BLaER1 (cell line): Measurements from ENCODE around the gene POLR2J.
"Not testable (repeated sequence)": the region's sequence is repeated elsewhere in the genome, so short reads cannot be mapped to it uniquely, and the experiment has no call there.

Experiments
- H3K27ac ChIP-seq: shearing (Covaris generic); formaldehyde crosslinking; 2 replicates; pipeline ENCODE4 v1.8.1; 2022
- H3K27me3 ChIP-seq: shearing (Covaris generic); formaldehyde crosslinking; 2 replicates; pipeline ENCODE4 v1.8.1; 2022
- H3K36me3 ChIP-seq: shearing (Covaris generic); formaldehyde crosslinking; 2 replicates; pipeline ENCODE4 v1.8.1; 2022
- H3K4me1 ChIP-seq: shearing (Covaris generic); formaldehyde crosslinking; 2 replicates; pipeline ENCODE4 v1.8.1; 2022
- H3K4me2 ChIP-seq: shearing (Covaris generic); formaldehyde crosslinking; 2 replicates; pipeline ENCODE4 v1.8.1; 2022
- H3K4me3 ChIP-seq: shearing (Covaris generic); formaldehyde crosslinking; 2 replicates; pipeline ENCODE4 v1.8.1; 2022
- H3K9ac ChIP-seq: shearing (Covaris generic); formaldehyde crosslinking; 2 replicates; pipeline ENCODE4 v1.8.1; 2022
- H3K9me3 ChIP-seq: shearing (Covaris generic); formaldehyde crosslinking; 2 replicates; pipeline ENCODE4 v1.8.1; 2022
- H4K20me1 ChIP-seq: shearing (Covaris generic); formaldehyde crosslinking; 2 replicates; pipeline ENCODE4 v1.8.1; 2022
- Cebpa-rat ChIP-seq: shearing (Covaris generic); IDR thresholded peaks from 2 replicates; pipeline ENCODE4 v1.8.1; 2022

The POLR2J gene

GRCh38 chr7:102474736-102475435, 3.8 kb downstream of the POLR2J start:
- not testable (repeated sequence) for H3K27ac ChIP-seq, H3K4me2 ChIP-seq, H3K4me3 ChIP-seq, H3K27me3 ChIP-seq, H3K9ac ChIP-seq, H3K9me3 ChIP-seq
- H4K20me1 ChIP-seq: peaks cover 26% of the 10 kb centered on the region
- peaks cover 16% of the 10 kb centered on the region for H3K4me1 ChIP-seq
- H3K36me3 ChIP-seq: peaks cover 47% of the 10 kb centered on the region

- H3K27ac ChIP-seq, H3K9ac ChIP-seq, H3K9me3 ChIP-seq, H3K4me3 ChIP-seq, H3K27me3 ChIP-seq: not testable (repeated sequence)
- Histone ChIP-seq H4K20me1 (peaks cover 26% of the 10 kb centered on the region), H3K4me2 (peak overlapping the region; percentile 18; the same call in 1 of the 2 replicates), H3K36me3 (peaks cover 54% of the 10 kb centered on the region), H3K4me1 (peaks cover 20% of the 10 kb centered on the region)
Observed at GRCh38 chr7:102474116-102474515, 4.6 kb downstream of the POLR2J start.

- peak overlapping the region; percentile 24; the same call in 1 of the 2 replicates for H3K27ac ChIP-seq
Observed at GRCh38 chr7:102473271-102473991, 5.3 kb downstream of the POLR2J start.

GRCh38 chr7:102472126-102473041, 6.3 kb downstream of the POLR2J start:
- no peak overlapping the region for H3K9ac ChIP-seq
- no peaks in the 10 kb centered on the region for H3K9me3 ChIP-seq
- H3K27me3 ChIP-seq: no peaks in the 10 kb centered on the region
- H3K4me2 ChIP-seq: no peak overlapping the region; the same call in 1 of the 2 replicates
- peaks cover 72% of the 10 kb centered on the region for H3K36me3 ChIP-seq
- H4K20me1 ChIP-seq: peaks cover 38% of the 10 kb centered on the region
- H3K4me3 ChIP-seq: no peak overlapping the region
- peaks cover 37% of the 10 kb centered on the region for H3K4me1 ChIP-seq
- TF ChIP-seq Cebpa-rat: no peak
- no peak overlapping the region for H3K27ac ChIP-seq

More at GRCh38 chr7:102473271-102473991, 5.3 kb downstream of the POLR2J start:
- Histone ChIP-seq H3K4me2 (peak overlapping the region; percentile 18), H3K9me3 (no peaks in the 10 kb centered on the region), H3K27me3 (no peaks in the 10 kb centered on the region), H3K9ac (no peak overlapping the region), H4K20me1 (peaks cover 28% of the 10 kb centered on the region), H3K4me1 (peaks cover 27% of the 10 kb centered on the region), H3K36me3 (peaks cover 61% of the 10 kb centered on the region), H3K4me3 (no peak overlapping the region)
- TF ChIP-seq Cebpa-rat: no peak

- 0 out of 2 replicates have a peak overlapping the region, but pooled peaks have one; percentile 13 for H3K27ac ChIP-seq
- peaks cover 43% of the 10 kb centered on the region for H3K4me1 ChIP-seq
- H3K27me3 ChIP-seq: no peaks in the 10 kb centered on the region
- H3K36me3 ChIP-seq: peaks cover 74% of the 10 kb centered on the region
- TF ChIP-seq Cebpa-rat: no peak
- H3K9ac ChIP-seq: no peak overlapping the region
- H3K9me3 ChIP-seq: no peaks in the 10 kb centered on the region
- H4K20me1 ChIP-seq: peaks cover 42% of the 10 kb centered on the region
- no peak overlapping the region for H3K4me3 ChIP-seq
- no peak overlapping the region; the same call in 1 of the 2 replicates for H3K4me2 ChIP-seq
Observed at GRCh38 chr7:102471791-102472125, 7.0 kb downstream of the POLR2J start.

- Histone ChIP-seq H3K4me1 (peaks cover 59% of the 10 kb centered on the region), H3K4me2 (no peak overlapping the region), H4K20me1 (peaks cover 55% of the 10 kb centered on the region), H3K4me3 (no peak overlapping the region), H3K9me3 (no peaks in the 10 kb centered on the region), H3K36me3 (peaks cover 70% of the 10 kb centered on the region), H3K9ac (no peak overlapping the region), H3K27me3 (no peaks in the 10 kb centered on the region), H3K27ac (no peak overlapping the region)
- no peak for TF ChIP-seq Cebpa-rat
Observed at GRCh38 chr7:102469972-102470825, 8.5 kb downstream of the POLR2J start.

- Histone ChIP-seq H3K4me3 (no peak overlapping the region), H3K9ac (0 out of 2 replicates have a peak overlapping the region, but pooled peaks have one; percentile 61), H3K36me3 (peaks cover 68% of the 10 kb centered on the region), H4K20me1 (peaks cover 55% of the 10 kb centered on the region), H3K4me2 (0 out of 2 replicates have a peak overlapping the region, but pooled peaks have one; percentile 62), H3K4me1 (peaks cover 59% of the 10 kb centered on the region), H3K9me3 (no peaks in the 10 kb centered on the region), H3K27ac (no peak overlapping the region), H3K27me3 (no peaks in the 10 kb centered on the region)
- no peak for TF ChIP-seq Cebpa-rat
Observed at GRCh38 chr7:102469351-102469971, 9.3 kb downstream of the POLR2J start.

GRCh38 chr7:102468478-102469350, 10.0 kb downstream of the POLR2J start:
- TF ChIP-seq Cebpa-rat: no peak

More at GRCh38 chr7:102468478-102469350, 10.0 kb downstream of the POLR2J start:
- Histone ChIP-seq H3K36me3 (peaks cover 66% of the 10 kb centered on the region), H3K4me3 (no peak overlapping the region), H3K9ac (peak overlapping the region; percentile 61; the same call in 1 of the 2 replicates), H3K4me2 (peak overlapping the region; percentile 62), H3K27ac (peak overlapping the region; percentile 53; the same call in 1 of the 2 replicates), H3K27me3 (no peaks in the 10 kb centered on the region), H3K4me1 (peaks cover 62% of the 10 kb centered on the region), H4K20me1 (peaks cover 52% of the 10 kb centered on the region), H3K9me3 (no peaks in the 10 kb centered on the region)
